Epithelial cell of esophagus (primary cell): ENCODE data around the gene KLC4.
A peak's percentile ranks its signal among the peaks of the same experiment; 100 is the strongest.

Source experiments
- DNase-seq: peaks from one replicate; pipeline ENCODE4 v3.0.0; 2010; ENCODE audit warnings: low read depth
- H3K4me3 ChIP-seq: 2 replicates; pipeline ENCODE4 v1.5.1; 2011; ENCODE audit warnings: mild to moderate bottlenecking, low read length, control low read depth
- CTCF ChIP-seq: IDR thresholded peaks from 2 replicates; pipeline ENCODE4 v1.5.1; 2011; ENCODE audit warnings: low read depth, mild to moderate bottlenecking, low read length, control low read depth, inconsistent platforms; ENCODE audit not compliant: insufficient read depth; ENCODE audit errors: missing control alignments

KLC4 gene

GRCh38 chr6:43059168-43060033 lies at the start of gene KLC4, which contains the start of gene MRPL2:
TSS of gene KLC4 (plus strand) at chr6:43059631. CDS start at chr6:43061336, 1,705 bp downstream.
TSS of gene MRPL2 (minus strand) at chr6:43059434. CDS start at chr6:43059381, 53 bp downstream.
- H3K4me3 ChIP-seq = peak within 1 kb of the TSS; percentile 95
- TF ChIP-seq CTCF = no peak
- peak; percentile 99 for DNase-seq

- TF ChIP-seq CTCF = no peak
- no peak overlapping the region for H3K4me3 ChIP-seq
- no peak for DNase-seq
Observed at GRCh38 chr6:43011207-43011606, 48.2 kb upstream of the KLC4 start.

- TF ChIP-seq CTCF = no peak
- DNase-seq = no peak
- H3K4me3 ChIP-seq = no peak overlapping the region
Observed at GRCh38 chr6:43012364-43012763, 47.1 kb upstream of the KLC4 start.

- no peak for TF ChIP-seq CTCF
- DNase-seq = no peak
- H3K4me3 ChIP-seq = peak overlapping the region; percentile 98
Observed at GRCh38 chr6:43013097-43013842, 46.2 kb upstream of the KLC4 start.

GRCh38 chr6:43013843-43014433 lies 45.5 kb upstream of the KLC4 start, which contains the start of the genes KLHDC3 and MEA1:
TSS of gene KLHDC3 (plus strand) at chr6:43014249. CDS start at chr6:43017193, 2,944 bp downstream.
TSS of gene MEA1 (minus strand) at chr6:43013946. CDS start at chr6:43013813, 133 bp downstream.
- DNase-seq = peak; percentile 100
- TF ChIP-seq CTCF = no peak
- peak within 1 kb of the TSS; percentile 98 for H3K4me3 ChIP-seq

GRCh38 chr6:43014434-43014909 lies 45.0 kb upstream of the KLC4 start:
- DNase-seq = peak; percentile 30
- TF ChIP-seq CTCF = no peak
- peak overlapping the region; percentile 98 for H3K4me3 ChIP-seq
